Effector memory CD4-positive, alpha-beta T cell (primary cell): Measurements from ENCODE around the gene RELN.

ENCODE experiments used
- DNase-seq, 3 donors: peaks; one replicate each; pipeline ENCODE4 v3.0.0-alpha.2; 2020
- H3K27ac ChIP-seq: 2 replicates; pipeline ENCODE4 v1.7.0; 2013; ENCODE audit warnings: mild to moderate bottlenecking, low read length, moderate library complexity; ENCODE audit not compliant: insufficient read depth, poor library complexity, severe bottlenecking
- H3K27me3 ChIP-seq: replicated peaks from 2 replicates; pipeline ENCODE4 v1.7.0; 2013; ENCODE audit warnings: mild to moderate bottlenecking, low read length; ENCODE audit not compliant: insufficient read depth, control insufficient read depth, poor library complexity, severe bottlenecking
- H3K36me3 ChIP-seq: 2 replicates; pipeline ENCODE4 v1.7.0; 2013; ENCODE audit warnings: mild to moderate bottlenecking, low read length, moderate library complexity; ENCODE audit not compliant: control insufficient read depth, insufficient read depth
- H3K4me1 ChIP-seq: 2 replicates; pipeline ENCODE4 v1.7.0; 2013; ENCODE audit warnings: low read length, mild to moderate bottlenecking; ENCODE audit not compliant: control insufficient read depth, insufficient read depth, poor library complexity, severe bottlenecking
- H3K4me3 ChIP-seq: 2 replicates; pipeline ENCODE4 v1.7.0; 2013; ENCODE audit warnings: low read length, low read depth, mild to moderate bottlenecking; ENCODE audit not compliant: insufficient read depth, poor library complexity, severe bottlenecking
- H3K9me3 ChIP-seq: 2 replicates; pipeline ENCODE4 v1.7.0; 2013; ENCODE audit warnings: mild to moderate bottlenecking, low read length, moderate library complexity; ENCODE audit not compliant: control insufficient read depth

RELN gene

DNA sequence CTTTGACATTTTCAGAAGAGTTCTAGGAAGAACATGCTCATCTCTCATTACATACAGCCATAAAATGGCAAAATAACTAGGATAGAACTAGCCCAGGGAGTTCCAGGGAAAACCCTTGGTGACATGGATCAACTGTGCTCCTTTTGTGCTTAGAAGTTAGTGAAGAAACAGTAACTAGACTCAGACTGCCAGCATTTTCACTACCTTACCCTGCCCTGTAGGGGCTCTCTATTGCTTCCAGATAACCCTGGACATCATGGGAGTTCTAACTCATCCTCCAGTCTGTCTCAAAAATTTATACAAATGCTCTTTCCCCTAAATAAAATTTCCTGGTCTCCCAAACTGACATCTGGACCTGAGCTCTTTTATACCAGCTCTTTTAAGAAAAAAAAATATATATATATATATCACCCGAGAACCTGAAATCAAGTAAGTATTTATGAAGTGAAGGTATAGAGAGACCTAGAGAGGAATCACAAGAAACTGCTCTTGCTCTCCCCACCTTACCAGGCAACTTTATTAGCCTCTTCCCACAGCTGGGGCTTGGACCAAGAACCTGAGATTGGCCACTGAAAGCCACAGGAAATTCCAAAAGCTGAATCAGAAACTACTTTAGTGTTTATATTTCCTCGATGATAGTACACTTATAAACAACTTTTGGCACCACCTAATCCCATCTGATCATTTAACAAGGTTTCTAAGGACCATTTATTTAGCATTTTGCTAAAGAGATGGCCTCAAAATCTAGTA lies 101.4 kb downstream of the RELN start:
- no peaks in the 10 kb centered on the region for H3K4me1 ChIP-seq
- H3K27ac ChIP-seq, result no peak overlapping the region
- no peaks in the 10 kb centered on the region for H3K36me3 ChIP-seq
- no peak for DNase-seq
- H3K4me3 ChIP-seq, result no peak overlapping the region
- H3K27me3 ChIP-seq, result no peaks in the 10 kb centered on the region
- H3K9me3 ChIP-seq, result no peaks in the 10 kb centered on the region

DNA sequence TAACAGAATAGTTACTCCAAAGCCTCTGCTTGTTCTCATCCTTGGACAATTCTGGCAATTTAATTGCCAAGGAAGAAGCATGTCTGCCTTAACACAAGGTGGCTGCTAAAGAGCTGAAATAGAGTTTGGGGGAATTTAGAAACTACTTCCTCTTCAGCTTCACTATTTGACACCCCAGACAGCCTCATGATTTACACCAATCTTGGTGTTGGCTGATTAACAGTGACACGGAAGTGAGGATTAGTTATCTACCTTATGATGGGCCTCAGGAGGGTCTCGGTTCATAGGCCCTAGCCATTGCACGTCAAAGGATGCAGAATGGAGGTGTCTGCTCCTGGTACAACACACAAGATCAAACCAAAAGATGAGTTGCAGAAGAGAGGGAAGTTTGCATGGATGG lies 102.4 kb downstream of the RELN start:
- no peaks in the 10 kb centered on the region for H3K9me3 ChIP-seq
- no peaks in the 10 kb centered on the region for H3K36me3 ChIP-seq
- no peaks in the 10 kb centered on the region for H3K4me1 ChIP-seq
- H3K27me3 ChIP-seq, result no peaks in the 10 kb centered on the region
- H3K4me3 ChIP-seq, result no peak overlapping the region
- no peak for DNase-seq
- no peak overlapping the region for H3K27ac ChIP-seq

DNA sequence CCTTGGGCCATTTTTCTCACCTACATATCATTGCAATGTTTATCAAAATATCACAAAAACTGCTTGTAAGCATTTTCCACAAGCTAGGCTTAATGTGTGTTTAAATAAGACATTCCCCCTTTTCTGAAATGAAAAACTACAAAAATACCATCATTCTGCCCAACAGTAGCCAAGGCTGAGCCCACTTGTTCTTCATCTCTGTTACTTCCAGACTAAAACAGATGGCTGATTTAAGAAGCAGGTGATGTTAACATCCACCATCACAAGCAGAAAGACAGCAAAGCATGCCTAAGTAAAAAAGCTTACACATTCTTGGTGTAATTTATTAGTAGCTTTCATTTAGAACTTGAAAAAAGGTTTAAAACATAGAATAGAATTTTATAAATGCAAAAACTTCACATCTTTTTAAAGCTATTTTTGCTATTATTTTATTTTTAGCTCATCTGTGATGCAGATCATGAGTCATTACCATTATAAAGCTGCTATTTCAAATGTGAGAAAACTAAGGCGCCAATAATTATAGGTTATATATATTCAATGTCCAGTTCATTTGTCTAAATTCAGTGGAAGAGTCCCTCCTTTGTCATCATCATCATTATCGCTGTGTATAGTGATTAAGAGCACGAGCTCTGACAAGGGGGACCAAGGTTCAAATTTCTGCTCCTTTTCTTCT lies 109.4 kb downstream of the RELN start:
- Histone ChIP-seq H3K36me3 (no peaks in the 10 kb centered on the region), H3K4me3 (no peak overlapping the region), H3K9me3 (no peaks in the 10 kb centered on the region), H3K4me1 (no peaks in the 10 kb centered on the region), H3K27me3 (no peaks in the 10 kb centered on the region), H3K27ac (no peak overlapping the region)
- DNase-seq, result no peak

DNA sequence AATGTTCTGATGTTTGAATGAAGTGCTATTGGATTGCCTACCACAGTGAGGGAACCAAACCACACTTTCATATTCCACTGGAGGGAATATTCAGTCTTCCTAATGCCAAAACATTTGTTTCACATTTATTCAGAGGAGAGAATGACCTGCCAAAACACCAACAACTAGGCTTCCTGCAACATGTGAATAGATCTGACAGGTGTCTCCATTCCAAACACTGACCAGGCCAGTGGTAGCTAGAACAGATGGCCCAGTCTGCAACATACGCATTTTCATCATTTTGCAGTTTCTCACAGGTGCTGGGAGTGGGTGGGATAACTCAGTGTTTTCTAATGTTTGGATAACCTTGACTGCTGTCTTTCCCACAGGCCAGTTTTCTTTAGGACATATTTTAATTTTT lies 110.0 kb downstream of the RELN start:
- no peaks in the 10 kb centered on the region for H3K9me3 ChIP-seq
- H3K27me3 ChIP-seq, result no peaks in the 10 kb centered on the region
- no peak overlapping the region for H3K27ac ChIP-seq
- no peaks in the 10 kb centered on the region for H3K4me1 ChIP-seq
- H3K4me3 ChIP-seq, result no peak overlapping the region
- DNase-seq, result no peak
- no peaks in the 10 kb centered on the region for H3K36me3 ChIP-seq

DNA sequence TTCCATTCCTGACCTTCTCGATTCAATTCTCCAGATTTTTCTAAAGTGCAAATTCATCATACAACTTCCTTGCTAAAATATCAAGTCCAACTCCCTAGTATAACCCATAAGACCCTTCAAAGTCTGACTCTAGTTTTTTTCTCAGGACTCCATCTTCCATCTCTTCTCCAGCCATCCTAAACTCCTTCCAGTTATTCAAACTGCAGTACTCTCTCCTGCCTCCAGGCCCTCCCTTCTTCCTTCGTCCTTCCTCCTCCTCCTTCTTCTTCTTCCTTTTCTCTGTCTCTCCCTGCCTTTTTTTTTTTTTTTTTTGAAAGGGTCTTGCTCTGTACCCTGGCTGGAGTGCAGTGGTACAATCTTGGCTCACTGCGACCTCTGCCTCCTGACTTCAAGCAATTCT lies 111.9 kb downstream of the RELN start:
- H3K36me3 ChIP-seq, result no peaks in the 10 kb centered on the region
- H3K4me1 ChIP-seq, result no peaks in the 10 kb centered on the region
- H3K4me3 ChIP-seq, result no peak overlapping the region
- H3K27ac ChIP-seq, result no peak overlapping the region
- DNase-seq, result no peak
- H3K9me3 ChIP-seq, result no peaks in the 10 kb centered on the region
- no peaks in the 10 kb centered on the region for H3K27me3 ChIP-seq

DNA sequence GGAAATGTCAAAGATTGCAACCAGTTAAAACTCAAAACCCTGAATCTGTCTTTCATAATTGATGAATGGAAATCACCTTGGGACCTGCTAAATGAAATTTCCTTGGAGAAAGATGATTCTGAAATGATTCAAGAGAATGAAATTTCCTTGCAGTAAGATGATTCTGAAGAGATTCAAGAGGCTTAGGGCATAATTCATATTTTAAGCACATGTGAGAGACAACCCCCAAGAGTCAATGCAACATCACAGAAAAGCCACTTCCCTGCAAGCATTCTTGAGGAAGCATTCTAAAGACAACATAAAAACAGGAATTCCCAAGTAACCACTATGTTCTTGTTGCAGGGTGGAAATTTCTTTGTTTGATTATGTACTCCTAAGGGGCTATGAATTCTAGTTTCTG lies 113.7 kb downstream of the RELN start:
- no peak overlapping the region for H3K4me3 ChIP-seq
- no peaks in the 10 kb centered on the region for H3K9me3 ChIP-seq
- H3K27ac ChIP-seq, result no peak overlapping the region
- H3K36me3 ChIP-seq, result no peaks in the 10 kb centered on the region
- no peak for DNase-seq
- no peaks in the 10 kb centered on the region for H3K4me1 ChIP-seq
- H3K27me3 ChIP-seq, result no peaks in the 10 kb centered on the region

DNA sequence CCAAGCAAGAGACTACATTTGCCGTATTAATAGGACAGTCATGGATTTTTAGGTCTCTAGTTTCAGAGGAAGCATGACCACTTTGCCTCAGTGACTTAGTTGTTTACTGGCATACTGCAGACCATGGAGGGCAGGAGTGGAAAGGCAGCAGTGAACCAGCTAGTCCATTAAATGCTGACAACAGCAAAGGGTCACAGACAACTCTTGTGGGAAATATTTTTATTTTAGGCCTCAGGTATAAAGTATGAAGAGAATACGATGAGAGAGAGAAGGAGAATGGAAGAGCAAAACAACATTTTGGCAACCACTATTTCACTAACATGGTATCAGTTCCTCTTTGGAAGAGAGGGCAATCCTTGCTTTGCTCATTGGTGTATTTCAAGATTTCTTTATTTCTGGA lies 118.0 kb downstream of the RELN start:
- no peaks in the 10 kb centered on the region for H3K9me3 ChIP-seq
- H3K27me3 ChIP-seq, result no peaks in the 10 kb centered on the region
- H3K36me3 ChIP-seq, result no peaks in the 10 kb centered on the region
- no peak overlapping the region for H3K27ac ChIP-seq
- no peaks in the 10 kb centered on the region for H3K4me1 ChIP-seq
- DNase-seq, result no peak
- no peak overlapping the region for H3K4me3 ChIP-seq

DNA sequence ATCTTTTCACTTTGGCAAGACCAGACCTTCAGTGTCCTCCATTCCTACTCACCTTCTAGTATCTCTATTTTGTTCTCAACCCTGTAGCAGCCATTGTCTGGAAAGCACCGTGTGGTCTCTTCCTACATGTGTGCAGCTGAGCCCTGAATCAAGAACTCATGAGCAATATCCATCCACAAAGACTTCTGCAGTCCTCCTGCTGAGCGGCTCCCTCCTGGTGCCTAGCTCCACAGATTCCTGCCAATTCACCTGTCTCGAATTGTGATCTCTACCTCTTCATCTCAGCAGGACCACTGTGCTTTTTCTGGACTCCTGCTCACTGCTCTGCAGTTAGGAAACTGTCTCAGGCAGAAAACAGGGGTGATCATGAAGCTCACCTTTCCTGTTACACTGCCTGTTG lies 118.8 kb downstream of the RELN start:
- Histone ChIP-seq H3K27me3 (no peaks in the 10 kb centered on the region), H3K4me1 (no peaks in the 10 kb centered on the region), H3K36me3 (no peaks in the 10 kb centered on the region), H3K9me3 (no peaks in the 10 kb centered on the region), H3K4me3 (no peak overlapping the region), H3K27ac (no peak overlapping the region)
- DNase-seq, result no peak

DNA sequence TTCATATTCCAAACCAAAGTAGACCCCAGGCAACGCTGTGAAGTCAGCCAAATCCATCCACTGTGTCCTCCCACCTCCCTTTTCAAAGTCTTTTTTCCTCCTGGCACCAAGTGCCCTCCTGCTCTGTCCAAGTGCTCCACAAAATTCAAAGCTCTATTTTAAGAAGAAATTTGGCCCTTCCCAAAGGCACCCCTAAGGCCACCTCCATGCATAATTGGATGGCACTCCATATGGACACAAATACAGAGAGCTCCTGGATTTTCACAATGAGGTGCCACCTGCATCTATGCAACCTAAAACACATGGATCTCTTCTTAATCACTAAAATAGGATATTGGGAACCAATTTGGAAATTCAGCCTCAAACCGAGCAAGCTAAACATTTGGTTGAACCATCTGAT lies 121.6 kb downstream of the RELN start:
- H3K4me3 ChIP-seq, result no peak overlapping the region
- H3K27ac ChIP-seq, result no peak overlapping the region
- no peaks in the 10 kb centered on the region for H3K4me1 ChIP-seq
- no peaks in the 10 kb centered on the region for H3K27me3 ChIP-seq
- no peaks in the 10 kb centered on the region for H3K36me3 ChIP-seq
- no peak for DNase-seq
- H3K9me3 ChIP-seq, result no peaks in the 10 kb centered on the region

DNA sequence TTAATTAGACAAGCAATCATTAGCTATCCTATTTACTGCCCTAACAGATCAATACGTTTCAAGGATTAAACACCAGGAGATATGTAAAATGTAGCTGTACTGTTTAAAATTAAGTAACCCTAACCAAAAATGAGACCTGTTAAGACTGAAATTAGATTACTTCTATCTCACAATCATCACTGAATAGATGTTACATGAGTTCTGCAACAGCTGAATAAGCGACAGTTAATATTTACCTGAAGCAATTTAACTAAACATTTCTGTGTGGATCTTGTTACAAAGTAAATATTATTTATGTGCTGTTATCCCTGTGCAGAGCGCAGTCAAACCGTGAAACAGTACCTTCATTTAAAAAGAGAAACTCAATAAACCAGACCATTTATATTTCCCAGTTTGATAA lies 122.5 kb downstream of the RELN start:
- Histone ChIP-seq H3K4me1 (no peaks in the 10 kb centered on the region), H3K27me3 (no peaks in the 10 kb centered on the region), H3K27ac (no peak overlapping the region), H3K36me3 (no peaks in the 10 kb centered on the region), H3K4me3 (no peak overlapping the region), H3K9me3 (no peaks in the 10 kb centered on the region)
- DNase-seq, result no peak
